ENCODE results near the gene DOK4.
A peak's percentile ranks its signal among the peaks of the same experiment; 100 is the strongest.

The DOK4 gene

DNA sequence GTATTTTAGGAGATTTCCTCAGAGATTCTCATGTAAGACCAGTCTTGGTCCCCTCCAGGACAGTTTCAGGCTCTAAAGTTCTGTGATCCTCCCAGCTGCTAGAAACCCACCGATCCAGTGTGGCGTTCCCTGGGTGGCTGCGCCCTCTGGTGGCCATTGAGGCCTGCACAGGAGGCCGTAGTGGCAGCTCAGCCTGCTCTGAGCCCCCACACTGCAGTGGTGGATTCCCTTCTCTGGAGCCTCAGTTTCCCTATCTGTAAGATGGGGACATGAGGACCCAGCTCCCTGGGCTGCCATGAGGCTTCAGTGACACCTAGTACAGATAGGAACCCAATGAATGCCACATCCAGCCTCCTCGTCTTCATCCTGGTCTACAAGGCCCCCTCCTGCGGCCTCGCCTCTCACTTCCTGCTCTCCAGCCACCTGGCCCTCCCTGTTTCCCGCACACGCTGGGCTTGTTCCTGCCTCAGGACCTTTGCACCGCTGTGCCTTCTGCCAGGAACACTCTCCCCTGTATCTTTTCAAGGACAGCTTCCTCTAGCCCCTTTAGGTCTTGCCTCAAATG, 33.6 kb upstream of the DOK4 start:
- peak; percentile 64 to 72 for DNase-seq (ENCODE audit: low read depth in 1 of 2, low spot score in 1 of 2)

DNA sequence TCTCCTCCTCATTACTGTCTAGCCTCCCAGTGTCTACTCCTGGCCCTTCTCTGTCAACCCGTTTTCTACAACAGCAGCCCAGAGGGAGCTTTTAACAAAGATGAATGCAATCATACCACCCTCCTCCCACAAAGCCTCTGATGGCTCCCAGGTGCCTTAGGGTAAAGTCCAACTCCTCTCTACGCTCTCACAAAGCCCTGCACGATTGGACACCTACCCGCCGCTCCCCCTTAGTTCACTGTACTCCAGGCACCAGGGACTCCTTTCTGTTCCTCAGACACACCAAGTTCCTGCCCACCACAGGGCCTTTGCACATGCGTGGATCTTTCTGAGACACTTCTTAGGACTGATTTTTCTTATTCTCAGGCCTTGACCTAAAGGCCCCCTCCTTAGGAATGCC, 32.6 kb upstream of the DOK4 start:
- DNase-seq (ENCODE audit: low read depth in 1 of 2, low spot score in 1 of 2) = no peak

DNA sequence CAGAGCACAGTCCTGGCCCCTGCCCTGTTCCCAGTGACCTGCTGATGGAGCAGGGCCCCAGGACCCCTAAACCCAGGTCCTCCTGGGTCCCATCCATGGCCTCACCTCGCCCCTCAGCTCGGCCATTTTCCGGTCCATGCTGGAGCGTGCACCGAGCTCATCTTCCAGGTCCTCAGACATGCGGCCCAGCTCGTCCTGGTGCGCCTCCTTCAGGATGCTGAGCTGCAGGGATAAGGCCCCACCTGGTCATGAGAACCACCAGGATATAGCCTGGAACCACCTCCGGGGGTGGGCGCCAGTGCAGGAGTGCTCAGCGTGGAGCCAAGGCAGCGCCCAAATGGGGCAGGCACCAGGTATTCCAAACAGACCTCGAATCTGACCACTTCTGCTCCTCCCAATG, 32.2 kb upstream of the DOK4 start:
- no peak for DNase-seq (ENCODE audit: low read depth in 1 of 2, low spot score in 1 of 2)

DNA sequence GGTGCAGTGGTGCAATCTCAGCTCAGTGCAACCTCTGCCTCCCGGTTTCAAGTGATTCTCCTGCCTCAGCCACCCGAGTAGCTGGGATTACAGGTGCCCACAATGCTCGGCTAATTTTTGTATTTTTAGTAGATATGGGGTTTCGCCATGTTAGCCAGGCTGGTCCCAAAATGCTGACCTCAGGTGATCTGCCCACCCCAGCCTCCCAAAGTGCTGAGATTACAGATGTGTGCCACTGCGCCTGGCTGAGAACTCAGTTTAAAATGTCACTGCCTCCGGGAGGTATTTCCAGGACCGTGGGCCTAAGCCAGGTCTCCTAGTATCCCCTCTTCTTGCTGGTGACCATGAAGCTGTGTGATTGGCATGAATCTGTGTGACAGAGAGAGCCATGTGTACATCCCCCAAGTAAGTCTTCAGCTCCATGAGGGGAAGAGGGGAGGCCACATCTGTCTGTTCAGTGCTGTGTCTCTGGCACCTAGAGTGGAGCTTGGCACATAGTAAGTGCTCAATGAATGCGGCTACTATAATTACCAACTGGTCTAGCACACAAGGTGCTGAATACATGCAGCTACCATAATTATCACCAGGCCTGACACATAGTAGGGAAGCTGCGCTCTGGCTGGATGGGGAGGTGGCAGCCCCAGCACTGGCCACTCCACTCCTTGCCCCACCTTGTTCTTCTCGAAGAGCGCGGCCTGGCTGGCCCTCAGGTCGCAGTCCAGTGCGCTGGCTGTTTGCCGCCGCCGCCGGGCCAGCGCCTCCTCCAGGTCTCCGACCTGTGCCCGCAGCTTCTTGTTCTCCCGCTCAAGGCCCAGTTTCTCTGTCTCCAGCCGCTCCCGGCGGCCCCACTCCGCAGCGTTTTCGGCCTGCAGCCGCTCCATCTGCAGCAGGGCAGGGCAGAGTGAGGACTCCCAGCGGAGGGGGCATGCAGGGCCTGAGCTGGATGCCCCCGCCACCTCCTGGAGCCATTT, 31.4 kb upstream of the DOK4 start:
- DNase-seq (ENCODE audit: low read depth in 1 of 2, low spot score in 1 of 2) = no peak

DNA sequence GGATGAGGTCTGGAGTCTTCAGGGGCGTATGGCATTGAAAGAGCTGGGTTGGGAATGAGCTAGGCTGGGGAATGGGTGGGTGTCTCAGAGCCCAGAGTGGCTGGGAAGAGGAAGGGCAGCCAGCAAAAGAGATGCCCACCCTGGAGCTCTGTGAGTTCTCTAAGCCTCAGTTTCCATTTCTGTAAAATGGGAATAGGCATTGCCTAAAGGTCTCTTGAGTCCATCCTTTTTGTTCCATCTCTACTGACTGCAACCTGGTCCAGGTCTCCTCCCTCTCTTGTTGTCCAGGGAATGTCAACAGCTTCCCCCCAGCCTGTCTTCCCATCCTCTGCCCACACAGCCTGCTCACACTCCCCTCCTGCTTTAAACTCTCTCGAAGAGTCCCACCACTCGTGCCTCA, 30.5 kb upstream of the DOK4 start:
- DNase-seq (ENCODE audit: low read depth in 1 of 2, low spot score in 1 of 2) = no peak

DNA sequence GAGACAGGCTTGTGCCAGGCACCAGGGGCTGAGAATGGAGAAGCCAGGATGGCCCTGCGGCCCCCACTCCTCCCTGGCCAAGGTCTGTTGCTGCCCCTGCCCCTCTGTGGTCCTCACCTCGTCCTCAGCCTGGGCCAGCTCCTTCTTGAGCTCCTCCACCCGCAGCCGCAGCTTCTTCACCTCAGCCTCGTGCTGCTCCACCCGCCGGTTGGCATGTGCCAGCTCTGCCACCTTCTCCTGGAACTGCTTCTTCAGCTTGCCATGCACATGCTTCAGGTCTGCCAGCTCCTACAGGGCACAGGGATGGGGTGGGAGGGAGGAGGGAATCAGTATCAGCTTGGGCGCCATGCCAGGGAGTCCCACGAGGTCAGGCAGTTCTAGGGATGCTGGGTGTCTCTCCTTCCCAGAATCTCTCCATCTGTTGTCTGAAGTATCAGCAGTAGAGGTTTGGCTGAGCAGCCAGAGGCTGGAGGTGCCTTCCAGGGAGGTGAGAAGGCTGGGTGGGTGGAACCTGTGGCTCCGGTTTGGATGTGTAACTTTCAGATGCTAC, 30.0 kb upstream of the DOK4 start:
- DNase-seq (ENCODE audit: low read depth in 1 of 2, low spot score in 1 of 2) = no peak

DNA sequence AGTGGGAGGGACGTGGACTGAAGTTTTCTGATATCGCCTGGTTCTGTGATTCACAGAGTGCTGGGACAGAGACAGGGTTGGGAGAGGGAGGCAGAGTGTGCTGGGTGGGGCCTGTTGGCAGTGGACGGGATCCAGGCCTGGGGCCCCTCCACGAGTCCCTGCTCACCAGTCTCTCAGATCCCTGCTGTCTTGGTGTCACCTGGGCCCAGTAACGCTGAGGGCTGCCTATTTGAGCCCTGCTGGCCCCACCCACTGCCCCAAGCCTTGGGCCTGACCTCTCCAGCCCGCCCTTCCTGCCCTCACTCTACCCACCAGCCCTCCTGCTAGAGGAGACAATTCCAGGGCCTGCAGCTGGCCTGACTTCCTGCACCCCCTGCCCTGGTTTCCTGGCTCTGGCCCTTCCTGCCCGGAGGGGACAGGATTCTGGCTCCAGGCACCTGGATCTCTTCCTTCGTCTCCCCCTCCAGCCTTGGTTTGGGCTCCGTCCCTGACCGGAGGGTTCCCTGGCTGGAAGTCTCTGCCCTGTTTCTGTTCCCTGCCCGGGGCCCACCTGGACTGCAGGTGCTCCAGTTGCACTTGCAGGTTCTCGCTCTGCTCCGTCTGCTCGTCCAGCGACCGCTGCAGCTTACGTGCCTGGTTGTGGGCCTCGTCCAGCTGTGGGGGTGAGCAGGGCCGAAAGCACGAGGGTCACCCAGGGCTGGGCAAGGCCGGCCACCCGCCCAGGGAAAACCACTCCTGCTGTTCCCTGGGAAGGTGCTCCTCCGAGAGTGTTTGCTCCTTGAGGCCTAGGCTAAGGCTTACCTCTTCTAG, 28.7 kb upstream of the DOK4 start:
- DNase-seq (ENCODE audit: low read depth in 1 of 2, low spot score in 1 of 2) = no peak

DNA sequence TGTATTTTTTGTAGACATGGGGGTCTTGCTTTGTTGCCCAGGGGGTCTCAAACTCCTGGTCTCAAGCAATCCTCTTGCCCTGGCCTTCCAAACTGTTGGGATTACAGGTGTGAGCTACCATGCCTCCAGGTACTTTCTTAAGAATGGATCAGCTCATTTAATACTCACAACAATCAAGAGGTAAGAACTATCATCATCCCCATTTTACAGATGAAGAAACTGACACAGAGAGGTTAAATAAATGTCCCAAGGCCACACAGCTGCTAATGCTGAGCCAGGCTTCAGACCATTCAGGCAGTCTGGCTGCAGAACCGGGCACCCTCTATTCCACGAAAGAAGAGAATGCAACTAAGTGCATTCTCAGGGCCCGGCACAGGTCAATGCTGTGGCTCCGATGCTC, 28.1 kb upstream of the DOK4 start:
- no peak for DNase-seq (ENCODE audit: low read depth in 1 of 2, low spot score in 1 of 2)

DNA sequence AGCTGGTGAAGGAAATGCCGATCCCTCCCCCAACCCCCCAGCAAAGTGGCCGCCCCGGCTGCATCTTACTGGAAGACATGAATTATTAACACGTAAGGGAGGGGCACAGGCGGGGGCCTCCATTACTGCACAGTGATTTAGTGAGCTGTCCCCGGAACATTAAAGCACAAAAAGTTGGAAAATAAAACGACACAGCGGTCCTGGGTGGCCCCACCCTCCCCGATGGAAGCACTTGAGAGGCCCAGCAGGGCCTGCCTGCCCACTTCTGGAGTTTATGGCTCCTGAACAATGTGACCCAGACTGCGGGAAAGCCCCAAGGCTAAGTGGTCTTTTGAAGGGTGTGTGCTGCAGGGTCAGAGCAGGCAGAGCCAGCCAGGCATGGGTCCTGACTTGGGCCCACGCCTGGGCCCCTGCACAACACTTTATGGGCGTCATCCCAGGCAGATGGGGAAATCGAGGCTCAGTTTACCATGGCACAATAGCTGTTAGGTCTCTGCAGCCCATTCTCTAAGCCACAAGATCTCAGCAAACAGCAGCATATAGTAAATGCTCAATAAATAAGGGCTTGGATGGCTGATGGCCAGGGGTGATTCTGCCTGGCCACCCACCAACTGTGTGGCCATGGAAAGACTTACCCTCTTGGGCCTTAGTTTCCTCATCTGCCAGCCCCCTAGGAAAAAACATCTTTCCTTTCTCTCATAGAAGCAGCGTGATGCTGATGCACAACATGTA, 27.2 kb upstream of the DOK4 start:
- no peak for DNase-seq (ENCODE audit: low read depth in 1 of 2, low spot score in 1 of 2)

DNA sequence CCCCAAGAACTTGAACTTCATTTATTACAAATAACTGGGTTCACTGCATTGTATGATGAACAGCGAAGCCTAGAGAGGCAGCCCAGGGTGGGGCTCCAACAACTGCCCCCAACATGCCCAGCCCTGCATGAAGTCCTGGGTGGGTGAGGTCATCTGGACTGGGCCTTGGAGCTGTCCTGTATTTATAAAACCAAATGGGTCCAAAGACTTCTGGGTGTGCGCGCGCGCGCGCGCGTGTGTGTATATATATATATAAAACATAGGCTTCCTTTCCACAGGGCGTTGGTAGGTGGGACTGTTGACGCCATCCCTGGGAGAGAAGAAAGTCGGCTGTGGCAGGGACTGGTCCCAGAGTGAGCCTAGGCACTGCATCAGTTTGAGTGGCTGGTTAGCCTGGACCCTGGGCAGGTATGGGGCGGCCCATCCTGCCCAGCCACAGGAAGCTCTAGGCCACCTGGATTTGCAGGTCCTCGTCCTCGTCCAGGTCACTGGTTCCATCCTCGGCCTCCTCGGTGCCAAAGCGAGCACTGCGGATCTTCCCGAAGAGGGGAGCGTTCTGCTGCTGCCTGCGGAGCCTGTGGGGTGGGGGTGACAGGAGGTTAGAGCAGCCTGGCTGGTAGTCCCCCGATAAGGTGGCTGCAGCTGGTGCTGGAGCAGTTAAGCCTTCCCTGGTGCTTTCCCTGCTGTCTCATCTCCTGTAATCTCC, 26.2 kb upstream of the DOK4 start:
- no peak for DNase-seq (ENCODE audit: low read depth in 1 of 2, low spot score in 1 of 2)

DNA sequence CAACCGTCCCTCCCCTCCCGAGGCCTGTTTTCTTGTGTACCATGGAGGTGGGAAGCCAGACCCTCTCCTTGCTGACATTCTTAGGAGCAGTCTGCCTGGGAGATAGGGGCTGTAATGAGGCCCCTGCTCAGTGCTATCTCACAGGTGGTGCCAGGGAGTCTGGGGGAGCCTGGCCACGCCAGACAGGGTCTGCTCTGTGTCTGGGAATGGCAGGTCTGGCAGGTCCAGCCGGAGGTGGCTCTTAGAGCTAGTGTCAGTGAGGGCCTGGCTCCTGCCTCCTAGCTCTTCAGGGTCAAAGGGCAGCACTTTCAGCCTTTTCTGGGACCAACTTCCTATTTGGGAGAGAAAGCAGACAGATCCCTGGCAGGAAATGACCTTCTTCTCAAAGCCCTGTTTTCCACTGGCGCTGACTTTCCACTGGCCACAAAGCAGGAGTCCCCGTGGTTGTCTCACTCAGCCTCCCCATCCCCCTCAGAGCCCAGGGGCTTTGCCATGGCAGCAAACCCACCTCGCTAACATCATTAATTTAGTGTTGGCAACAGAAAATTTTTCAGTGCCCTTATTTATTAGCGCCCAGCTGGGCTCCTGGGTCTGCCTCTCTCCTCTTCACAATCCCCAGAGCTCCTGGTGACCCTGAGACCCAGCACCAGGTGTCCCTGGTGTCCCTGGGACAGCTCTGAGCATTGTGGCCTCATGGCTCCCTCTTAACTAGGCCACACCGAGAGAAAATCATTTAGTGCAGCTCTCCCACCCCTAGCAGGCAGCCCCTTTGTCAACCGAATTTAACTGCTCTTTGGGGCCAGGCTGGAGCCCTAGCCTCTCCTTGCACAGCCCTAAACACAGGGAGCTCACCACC, 24.0 kb upstream of the DOK4 start:
- no peak for DNase-seq (ENCODE audit: low read depth in 1 of 2, low spot score in 1 of 2)

DNA sequence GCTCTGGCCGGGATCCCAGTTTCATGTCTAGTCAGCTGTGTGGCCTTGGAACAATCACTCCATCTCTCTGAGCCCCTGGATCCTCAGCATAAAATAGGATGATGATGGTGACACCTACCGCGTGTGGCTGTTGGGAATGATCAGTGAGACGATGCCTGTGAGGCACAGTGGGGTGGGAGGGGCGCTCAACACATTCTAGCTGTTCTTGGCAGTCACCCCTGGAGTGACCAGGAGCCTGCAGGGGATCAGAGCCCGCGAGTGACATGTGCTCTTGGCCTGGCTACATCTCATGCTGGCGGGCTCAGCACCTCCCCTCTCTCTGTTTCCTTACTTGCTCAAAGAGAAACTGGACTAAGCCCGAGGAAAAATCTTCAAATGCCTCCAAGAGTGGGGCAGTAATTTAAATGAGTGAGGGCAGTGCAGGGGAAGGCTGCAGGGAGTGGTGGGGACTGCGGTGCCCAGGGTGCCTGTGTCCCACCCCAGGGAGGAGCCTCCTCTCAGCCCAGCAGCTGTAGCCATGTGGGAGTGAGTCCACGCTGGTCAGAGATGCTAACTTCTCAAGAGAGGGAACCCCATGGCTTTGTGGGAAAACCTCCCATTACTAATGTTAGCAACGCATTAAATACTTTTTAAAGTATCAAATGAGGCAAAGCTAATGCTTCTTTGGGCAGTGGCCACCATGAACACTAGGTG, 23.1 kb upstream of the DOK4 start:
- DNase-seq (ENCODE audit: low read depth in 1 of 2, low spot score in 1 of 2) = no peak

DNA sequence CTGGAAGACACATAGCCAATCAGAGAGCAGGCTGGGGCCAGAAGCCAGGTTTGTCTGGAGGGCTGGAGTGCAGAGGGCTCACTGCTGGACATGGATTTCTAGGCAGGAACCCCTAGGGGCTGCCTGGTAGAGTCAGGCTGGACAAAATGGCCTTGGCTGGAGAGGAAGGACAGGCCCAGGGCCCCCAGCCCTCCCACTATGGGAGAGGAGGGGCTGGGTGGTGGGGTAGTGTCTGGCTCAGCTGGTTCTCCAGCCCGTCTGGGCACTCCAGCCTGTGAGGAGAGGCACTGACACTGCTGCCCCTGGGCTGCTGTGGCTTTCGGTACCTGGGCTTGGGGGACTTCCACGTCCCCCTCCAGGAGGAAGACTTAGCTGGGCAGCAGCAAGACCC, 21.7 kb upstream of the DOK4 start:
- no peak for DNase-seq (ENCODE audit: low read depth in 1 of 2, low spot score in 1 of 2)

DNA sequence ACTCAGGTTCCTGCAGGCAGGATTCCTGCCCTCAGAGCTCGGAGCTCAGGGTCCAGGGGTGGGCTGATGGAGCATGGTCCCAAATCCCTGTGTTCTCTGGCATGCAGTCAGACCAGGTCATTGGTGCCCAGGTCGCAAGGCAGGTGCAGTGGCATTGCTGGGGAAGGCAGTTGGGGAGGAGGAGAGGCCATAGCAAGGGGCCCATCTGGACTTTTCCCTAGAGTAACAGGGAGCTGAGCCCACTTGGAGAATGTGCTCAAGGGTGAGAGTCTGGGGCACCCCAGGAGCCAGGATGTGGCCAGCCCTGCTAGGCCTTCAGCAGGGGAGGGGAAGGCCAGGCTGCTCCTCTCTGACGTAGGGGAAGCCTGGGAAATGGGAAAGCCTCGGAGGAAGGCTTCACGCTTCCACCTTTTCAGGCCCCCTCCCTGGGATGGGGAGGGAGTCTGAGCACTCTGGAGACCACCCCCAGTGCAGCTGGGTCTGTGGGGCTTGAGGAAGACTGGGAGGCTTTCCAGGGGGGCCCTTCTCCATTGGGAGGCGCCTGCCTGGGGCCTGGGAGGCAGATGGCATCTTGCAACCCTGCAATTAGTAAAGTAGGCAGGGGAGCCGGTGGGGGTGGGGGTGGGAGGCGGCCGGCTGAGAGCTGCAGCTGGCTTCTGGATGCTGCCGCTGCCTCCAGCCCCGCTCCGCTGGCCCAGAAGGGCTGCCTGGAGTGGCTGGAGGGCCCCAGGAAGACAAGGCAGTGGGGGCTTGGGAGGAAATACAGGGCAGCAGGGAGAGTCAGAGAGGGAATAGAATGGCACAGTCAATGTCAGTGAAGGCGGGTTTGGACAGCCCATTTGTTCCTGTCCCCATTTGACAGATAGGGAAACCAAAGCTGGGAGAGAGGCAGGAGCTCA, 21.1 kb upstream of the DOK4 start:
- no peak for DNase-seq (ENCODE audit: low read depth in 1 of 2, low spot score in 1 of 2)

DNA sequence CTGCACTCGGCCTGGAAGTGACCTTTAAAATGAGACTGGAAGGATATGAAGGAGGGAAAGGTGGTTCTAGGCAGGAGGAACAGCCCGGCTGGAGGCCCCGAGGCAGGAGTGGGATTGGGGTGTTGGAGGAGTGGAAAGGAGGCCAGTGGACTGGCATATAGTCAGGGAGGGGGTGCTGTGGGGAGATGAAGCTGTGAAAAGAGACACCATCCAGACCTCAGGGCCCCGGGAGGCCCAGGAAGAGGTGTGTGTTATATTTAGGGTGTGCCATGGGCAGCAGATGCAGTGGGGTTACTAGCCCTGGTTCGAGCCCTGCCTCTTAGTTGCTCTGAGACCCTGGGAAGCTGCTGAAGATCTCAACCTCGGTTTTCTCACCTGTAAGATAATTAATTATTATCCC, 18.9 kb upstream of the DOK4 start:
- no peak for DNase-seq (ENCODE audit: low read depth in 1 of 2, low spot score in 1 of 2)

DNA sequence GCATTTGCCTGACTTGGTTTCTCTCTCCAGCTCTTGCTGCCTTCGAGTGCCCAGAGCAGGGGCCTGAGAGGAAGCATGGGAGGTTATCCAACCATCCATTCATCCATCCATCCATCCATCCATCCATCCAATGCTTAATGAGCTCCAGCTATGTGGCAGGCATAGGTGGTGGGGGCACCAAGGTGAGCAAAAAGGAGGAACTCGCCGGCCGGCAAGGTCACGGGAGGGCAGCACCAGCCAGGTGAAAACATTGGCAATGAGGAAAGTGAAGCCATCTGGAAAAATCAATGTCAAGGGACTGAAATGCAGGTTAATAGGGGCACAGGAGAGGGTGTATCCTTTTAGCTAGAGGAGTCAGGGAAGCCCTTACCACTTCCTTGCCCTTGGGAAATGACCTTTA, 18.2 kb upstream of the DOK4 start:
- DNase-seq (ENCODE audit: low read depth in 1 of 2, low spot score in 1 of 2) = no peak

DNA sequence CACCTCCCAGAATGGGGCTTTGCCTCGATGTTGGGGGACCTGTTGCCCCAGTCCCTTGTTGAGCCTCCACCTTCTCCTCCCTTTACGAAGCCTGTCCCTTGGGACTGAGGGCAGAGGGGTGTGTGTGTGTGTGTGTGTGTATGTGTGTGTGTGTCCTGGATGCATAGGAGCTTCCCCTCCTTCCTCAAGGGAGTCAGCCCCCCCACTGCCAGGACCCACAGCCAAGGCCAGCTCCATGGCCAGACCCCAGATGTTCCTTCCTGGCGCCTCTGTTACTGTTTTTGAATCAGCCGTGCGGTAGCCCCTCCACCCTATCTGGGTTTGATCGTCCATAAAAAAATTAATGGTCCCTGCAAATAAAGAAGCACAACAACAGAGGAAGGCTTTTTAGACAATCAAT, 17.7 kb upstream of the DOK4 start:
- DNase-seq (ENCODE audit: low read depth in 1 of 2, low spot score in 1 of 2) = no peak

DNA sequence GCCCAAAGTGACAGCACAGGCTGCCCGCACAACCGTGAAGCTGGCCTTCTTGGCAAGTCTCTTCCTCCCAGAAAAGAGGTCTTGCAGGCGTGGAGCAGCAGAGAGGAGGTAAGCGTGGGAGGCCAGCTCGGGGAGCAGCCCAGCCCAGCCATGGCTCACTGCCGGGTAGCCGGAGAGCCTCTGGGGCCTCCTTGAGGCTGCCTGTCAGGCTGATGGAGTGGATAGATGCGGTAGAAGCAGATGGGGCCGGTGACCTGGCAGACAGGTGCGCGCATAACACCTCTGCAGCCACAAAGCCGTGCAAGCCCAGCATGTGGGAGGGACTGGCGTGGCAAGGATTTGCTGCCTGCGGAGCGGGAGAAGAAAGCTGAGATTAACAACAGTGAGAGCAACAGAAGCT, 17.1 kb upstream of the DOK4 start:
- no peak for DNase-seq (ENCODE audit: low read depth in 1 of 2, low spot score in 1 of 2)
